Breast epithelium (tissue), 3 donors: Measurements from ENCODE around the gene CIROP.

Source experiments
- POLR2A ChIP-seq: fragments of 450-650 bp; IDR thresholded peaks from one replicate; pipeline ENCODE4 v1.6.1; 2016; ENCODE audit warnings: antibody characterized with exemption, mild to moderate bottlenecking, moderate library complexity
- TF ChIP-seq, protein P1 (sequence below), 3 donors: fragments of 450-650 bp; IDR thresholded peaks; one replicate each; pipeline ENCODE4 v1.5.1; 2016 to 2017; ENCODE audit warnings: antibody characterized with exemption in 3 of 3, mild to moderate bottlenecking in 3 of 3, moderate library complexity in 3 of 3

GRCh38 chr14:23052182-23052623 lies 52.6 kb downstream of the CIROP start:
- TF ChIP-seq POLR2A, result no peak
- TF ChIP-seq, protein P1, sequence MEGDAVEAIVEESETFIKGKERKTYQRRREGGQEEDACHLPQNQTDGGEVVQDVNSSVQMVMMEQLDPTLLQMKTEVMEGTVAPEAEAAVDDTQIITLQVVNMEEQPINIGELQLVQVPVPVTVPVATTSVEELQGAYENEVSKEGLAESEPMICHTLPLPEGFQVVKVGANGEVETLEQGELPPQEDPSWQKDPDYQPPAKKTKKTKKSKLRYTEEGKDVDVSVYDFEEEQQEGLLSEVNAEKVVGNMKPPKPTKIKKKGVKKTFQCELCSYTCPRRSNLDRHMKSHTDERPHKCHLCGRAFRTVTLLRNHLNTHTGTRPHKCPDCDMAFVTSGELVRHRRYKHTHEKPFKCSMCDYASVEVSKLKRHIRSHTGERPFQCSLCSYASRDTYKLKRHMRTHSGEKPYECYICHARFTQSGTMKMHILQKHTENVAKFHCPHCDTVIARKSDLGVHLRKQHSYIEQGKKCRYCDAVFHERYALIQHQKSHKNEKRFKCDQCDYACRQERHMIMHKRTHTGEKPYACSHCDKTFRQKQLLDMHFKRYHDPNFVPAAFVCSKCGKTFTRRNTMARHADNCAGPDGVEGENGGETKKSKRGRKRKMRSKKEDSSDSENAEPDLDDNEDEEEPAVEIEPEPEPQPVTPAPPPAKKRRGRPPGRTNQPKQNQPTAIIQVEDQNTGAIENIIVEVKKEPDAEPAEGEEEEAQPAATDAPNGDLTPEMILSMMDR (IDR thresholded peaks at IDR 0.05), result peak in 2 of 3 donors; percentile 12 to 13
